Choroid plexus epithelial cell (primary cell): ENCODE results near the gene LRP1B.
"Not testable (repeated sequence)": the region's sequence is repeated elsewhere in the genome, so short reads cannot be mapped to it uniquely, and the experiment has no call there.

ENCODE experiments used
- DNase-seq: peaks from one replicate; pipeline ENCODE4 v3.0.0-alpha.2; 2010; ENCODE audit warnings: low read depth
- H3K4me3 ChIP-seq: 2 replicates; pipeline ENCODE4 v1.5.1; 2011; ENCODE audit warnings: low read depth, mild to moderate bottlenecking, control low read depth, low read length, moderate library complexity
- CTCF ChIP-seq: conservative IDR thresholded peaks from 2 replicates; pipeline ENCODE4 v1.5.1; 2011; ENCODE audit warnings: low read depth, mild to moderate bottlenecking, control low read depth, inconsistent platforms, low read length, moderate library complexity

Gene LRP1B

DNA sequence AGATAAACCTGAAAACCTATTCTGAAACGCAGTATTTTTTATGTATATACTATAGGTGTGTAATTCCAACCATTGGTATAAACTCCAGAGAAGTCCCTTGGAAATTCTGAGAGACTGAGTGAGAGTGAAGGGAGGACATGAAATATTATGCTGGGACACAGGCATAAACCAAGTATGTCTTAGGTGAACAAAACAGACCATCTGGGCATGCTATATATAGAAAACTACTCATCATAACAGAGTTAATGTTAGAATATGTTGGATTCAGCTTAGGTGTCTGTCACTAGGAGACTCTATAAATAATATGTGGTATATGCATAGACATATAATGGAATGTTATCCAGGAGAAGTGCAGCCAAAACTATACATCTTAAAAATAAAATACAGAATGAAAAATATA, 282.6 kb downstream of the LRP1B start:
- H3K4me3 ChIP-seq = no peak overlapping the region
- DNase-seq = no peak
- no peak for TF ChIP-seq CTCF

DNA sequence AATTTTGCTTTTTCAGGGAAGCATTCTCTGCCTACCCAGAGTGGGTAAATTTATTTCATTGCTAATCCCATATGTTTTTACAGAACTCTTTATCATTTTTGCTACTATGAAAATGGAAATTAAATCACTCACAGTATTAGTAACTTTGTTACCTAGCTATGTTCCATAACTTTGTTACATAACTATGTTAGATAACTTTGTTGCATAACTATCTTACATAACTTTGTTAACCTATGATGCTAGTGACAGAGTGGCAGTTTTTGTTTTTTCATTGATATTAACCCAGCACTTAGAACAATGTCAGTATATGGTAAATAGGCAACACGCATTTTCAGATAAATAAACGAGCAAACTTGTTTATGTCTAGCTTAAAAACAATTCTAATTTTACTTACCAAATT, 286.6 kb downstream of the LRP1B start:
- TF ChIP-seq CTCF = no peak
- DNase-seq = no peak
- no peak overlapping the region for H3K4me3 ChIP-seq

DNA sequence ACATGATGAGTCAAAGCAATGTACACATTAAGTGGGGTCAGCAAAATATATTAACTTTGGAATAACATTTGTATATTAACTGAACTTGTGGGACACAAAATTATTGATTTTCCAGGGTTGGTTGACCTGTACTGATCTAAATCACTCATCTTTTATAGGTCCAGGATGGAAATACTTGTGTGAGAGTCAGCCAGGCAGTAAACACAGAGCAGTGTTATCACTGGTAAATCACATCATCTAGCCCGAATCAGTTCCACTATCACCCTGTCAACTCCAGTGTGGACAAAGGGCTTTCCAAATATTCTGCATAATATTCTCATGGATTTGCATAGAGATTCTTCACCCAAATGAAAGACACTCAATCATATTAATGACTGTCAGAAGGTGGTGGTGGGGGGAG, 295.7 kb downstream of the LRP1B start:
- no peak for TF ChIP-seq CTCF
- no peak overlapping the region for H3K4me3 ChIP-seq

GRCh38 chr2:141828761-141829160, 302.1 kb downstream of the LRP1B start:
- no peak overlapping the region for H3K4me3 ChIP-seq
- TF ChIP-seq CTCF = no peak

More for the DNA sequence above, 295.7 kb downstream of the LRP1B start:
- DNase-seq = no peak

GRCh38 chr2:141824790-141825189, 306.0 kb downstream of the LRP1B start:
- H3K4me3 ChIP-seq = no peak overlapping the region
- no peak for TF ChIP-seq CTCF
- DNase-seq = no peak

More at GRCh38 chr2:141828761-141829160, 302.1 kb downstream of the LRP1B start:
- DNase-seq = no peak

- no peak overlapping the region for H3K4me3 ChIP-seq
These were observed 309.9 kb downstream of the LRP1B start for GRCh38 chr2:141820893-141821292.

GRCh38 chr2:141815320-141815719, 315.5 kb downstream of the LRP1B start:
- DNase-seq, H3K4me3 ChIP-seq: not testable (repeated sequence)

More at GRCh38 chr2:141820893-141821292, 309.9 kb downstream of the LRP1B start:
- TF ChIP-seq CTCF = no peak
- no peak for DNase-seq

DNA sequence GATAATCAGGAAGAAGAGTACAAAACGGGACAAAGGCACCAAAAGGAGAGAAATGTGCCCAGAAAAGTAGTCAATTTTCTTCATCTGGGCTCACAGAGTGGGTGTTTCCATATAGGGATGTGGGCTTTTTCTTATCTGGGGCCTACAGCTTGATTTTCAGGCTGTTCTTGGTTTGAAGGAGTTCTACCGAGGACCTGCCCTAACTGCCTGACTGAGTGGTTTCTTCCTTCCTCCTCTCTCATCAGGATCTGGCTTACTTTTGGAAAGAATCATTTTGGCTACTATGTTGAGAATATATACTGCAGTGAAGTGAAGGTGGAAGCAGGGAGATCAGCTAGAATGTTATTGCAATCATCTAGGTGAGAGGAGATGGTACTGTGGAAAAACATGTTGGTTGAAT, 316.7 kb downstream of the LRP1B start:
- H3K4me3 ChIP-seq = no peak overlapping the region
- DNase-seq = no peak
- TF ChIP-seq CTCF = no peak
